Left hindlimb (tissue), 1 donor: Measurements from ENCODE around the gene MIER2.

ENCODE experiments used
- DNase-seq: peaks from one replicate; pipeline ENCODE4 v3.0.0-alpha.2; 2018

Gene MIER2

GRCh38 chr19:328025-328505 is 16.5 kb downstream of the MIER2 start:
- no peak for DNase-seq

- DNase-seq = no peak
Measured at GRCh38 chr19:327291-328024, 17.1 kb downstream of the MIER2 start.

- no peak for DNase-seq
Measured at GRCh38 chr19:326871-327270, 17.7 kb downstream of the MIER2 start.

- DNase-seq = no peak
Measured at GRCh38 chr19:325937-326565, 18.5 kb downstream of the MIER2 start.

GRCh38 chr19:325173-325936 is 19.2 kb downstream of the MIER2 start:
- no peak for DNase-seq

GRCh38 chr19:324716-325115 is 19.9 kb downstream of the MIER2 start:
- DNase-seq = no peak

- DNase-seq = no peak
Measured at GRCh38 chr19:322616-323015, 22.0 kb downstream of the MIER2 start.

- no peak for DNase-seq
Measured at GRCh38 chr19:318509-318774, 26.2 kb downstream of the MIER2 start.

GRCh38 chr19:317710-318508 is 26.7 kb downstream of the MIER2 start:
- DNase-seq = no peak

GRCh38 chr19:315811-316210 is 28.8 kb downstream of the MIER2 start:
- DNase-seq = no peak

GRCh38 chr19:313988-314815 is 30.4 kb downstream of the MIER2 start:
- no peak for DNase-seq

- DNase-seq = no peak
Measured at GRCh38 chr19:313169-313987, 31.2 kb downstream of the MIER2 start.

- no peak for DNase-seq
Measured at GRCh38 chr19:311813-312261, 32.8 kb downstream of the MIER2 start.

GRCh38 chr19:310781-311496 is 33.7 kb downstream of the MIER2 start:
- DNase-seq = no peak

GRCh38 chr19:310141-310651 is 34.4 kb downstream of the MIER2 start:
- DNase-seq = no peak

GRCh38 chr19:309206-309565 is 35.4 kb downstream of the MIER2 start:
- DNase-seq = no peak

GRCh38 chr19:308471-309205 is 36.0 kb downstream of the MIER2 start:
- no peak for DNase-seq

GRCh38 chr19:307793-308420 is 36.7 kb downstream of the MIER2 start:
- no peak for DNase-seq

GRCh38 chr19:307111-307531 is 37.5 kb downstream of the MIER2 start:
- no peak for DNase-seq
